ENCODE measurements around the gene XYLB. TPM values are rescaled to one million over a fixed set of nuclear protein-coding genes. Genes with fewer than 3 reads are reported as not detected.

Gene XYLB
- total RNA-seq, 1 experiment from 2014 or later, result 14.0 TPM

GRCh38 chr3:38332201-38332600 is 14.4 kb upstream of the XYLB start:
- no peak for TF ChIP-seq CTCF (IDR thresholded peaks at IDR 0.05 in 2 of 3, conservative IDR thresholded peaks at IDR 0.05 in 1 of 3; ENCODE audit: borderline replicate concordance in 1 of 3, insufficient read depth in 1 of 3, low read depth in 2 of 3, low read length in 2 of 3)
- TF ChIP-seq RAD21 (IDR thresholded peaks at IDR 0.05; ENCODE audit: low read depth), result no peak
- no peak for TF ChIP-seq REST (IDR thresholded peaks at IDR 0.05; ENCODE audit: low read depth)
- no peak for TF ChIP-seq POLR2AphosphoS5 (IDR thresholded peaks at IDR 0.05; ENCODE audit: low read depth, low read length)
- TF ChIP-seq ZFX (IDR thresholded peaks at IDR 0.05), result no peak
- TF ChIP-seq MAX (IDR thresholded peaks at IDR 0.05), result no peak
- TF ChIP-seq EZH2phosphoT487 (IDR thresholded peaks at IDR 0.05; ENCODE audit: borderline replicate concordance), result no peak
- TF ChIP-seq ELF1 (IDR thresholded peaks at IDR 0.05; ENCODE audit: borderline replicate concordance, low read depth), result no peak
- TF ChIP-seq TCF7L2 (IDR thresholded peaks at IDR 0.05; ENCODE audit: borderline replicate concordance, extremely low read depth, insufficient read depth, insufficient read length), result no peak
- TF ChIP-seq YY1 (IDR thresholded peaks at IDR 0.05; ENCODE audit: extremely low read depth, insufficient replicate concordance, low read depth, low read length), result no peak
- peaks cover 0 to 4% of the 10 kb centered on the region in 2 experiments; a peak in 1 of 4 replicates for H3K9me3 ChIP-seq (ENCODE audit: control insufficient read depth in 1 of 2, insufficient read depth in 1 of 2, low read depth in 1 of 2, low read length in 2 of 2)
- ChIA-PET CTCF (interaction anchor here (1.4 kb wide), 1 partner anchor 12 kb away, joined by 4 read pairs; no protein-coding TSS in a partner anchor), POLR2A (no interaction called here), RAD21 (ENCODE audit: low non-redundant PET in 1 of 2, low total read pairs in 2 of 2, uncharacterized antibody in 2 of 2, unreplicated experiment in 2 of 2) (no interaction called here)
- no peaks in the 10 kb centered on the region for H3K9me2 ChIP-seq (ENCODE audit: insufficient read depth)
- no peak overlapping the region for H2AFZ ChIP-seq (ENCODE audit: low read depth, low read length, poor library complexity, severe bottlenecking)
- no peak for ATAC-seq
- H3K36me3 ChIP-seq (ENCODE audit: control insufficient read depth in 1 of 2, insufficient read depth in 2 of 2, low read length in 2 of 2), result no peaks in the 10 kb centered on the region
- DNase-seq (ENCODE audit: low read depth, low spot score), result no peak
- intact Hi-C loops (cut with micrococcal nuclease), result no loop called here
- H3K9ac ChIP-seq (ENCODE audit: low read length), result no peak overlapping the region
- H3K4me1 ChIP-seq (ENCODE audit: control insufficient read depth in 1 of 2, insufficient read depth in 2 of 2, low read length in 2 of 2), result peaks cover 0 to 12% of the 10 kb centered on the region in 2 experiments; a peak in 2 of 4 replicates
- no peaks in the 10 kb centered on the region for H3K79me2 ChIP-seq (ENCODE audit: insufficient read depth, low read length)
- H3K27ac ChIP-seq (ENCODE audit: low read depth, low read length), result no peak overlapping the region
- no peaks in the 10 kb centered on the region for H3K27me3 ChIP-seq (ENCODE audit: insufficient read depth, low read length)
- H3K4me2 ChIP-seq (ENCODE audit: low read length), result no peak overlapping the region
- no TSS peak for BruUV-seq (replicated peaks)
- no peaks in the 10 kb centered on the region for H4K20me1 ChIP-seq (ENCODE audit: insufficient read depth)
- no peak overlapping the region for H3K4me3 ChIP-seq (replicated peaks in 1 of 2; ENCODE audit: low read depth in 1 of 2, low read length in 2 of 2)
